OCI-LY7 (cell line): ENCODE data around the gene ATP6V0A1. TPM values are rescaled to one million over a fixed set of nuclear protein-coding genes. Genes with fewer than 3 reads are reported as not detected.
A peak's percentile ranks its signal among the peaks of the same experiment; 100 is the strongest.

Experiments used
- Bru-seq: library from RNA; stranded (reverse); fragments of 400-500 nt; gene quantifications from one replicate; lab custom pipeline; 2021; lab: Mats Ljungman, UMichigan
- BruChase-seq, 2 experiments: library from RNA; stranded (reverse); fragments of 400-500 nt; gene quantifications; one replicate each; lab custom pipeline; 2021; lab: Mats Ljungman, UMichigan
- BruUV-seq: library from RNA; stranded (reverse); fragments of 400-500 nt; replicated peaks from 2 replicates; lab custom pipeline; 2021; lab: Mats Ljungman, UMichigan
- CTCF ChIA-PET: fragments of 300-600 bp; sonication (Branson Sonifier 250); formaldehyde crosslinking; loops from one replicate; lab custom pipeline; 2022; ENCODE audit warnings: antibody characterized with exemption; ENCODE audit not compliant: unreplicated experiment; lab: Charles Lee
- POLR2A ChIA-PET: fragments of 300-600 bp; sonication (Branson Sonifier 250); formaldehyde crosslinking; loops from one replicate; lab custom pipeline; 2022; ENCODE audit warnings: antibody characterized with exemption; lab: Charles Lee
- DNase-seq: peaks from one replicate; pipeline ENCODE4 v3.0.0-alpha.2; 2015; ENCODE audit warnings: low spot score
- H2AFZ ChIP-seq: fragments of 200-600 bp; sonication (generic), shearing (Covaris generic); 2 replicates; pipeline ENCODE4 v1.6.1; 2014; ENCODE audit warnings: mild to moderate bottlenecking, antibody characterized with exemption, low read length, moderate library complexity
- H3K27ac ChIP-seq: fragments of 200-600 bp; sonication (generic); 2 replicates; pipeline ENCODE4 v1.5.1; 2014; ENCODE audit warnings: mixed run types, low read depth, mild to moderate bottlenecking, moderate library complexity, low read length, inconsistent platforms; ENCODE audit not compliant: poor library complexity, severe bottlenecking
- H3K36me3 ChIP-seq: fragments of 200-600 bp; sonication (generic); 2 replicates; pipeline ENCODE4 v1.6.1; 2014; ENCODE audit warnings: mild to moderate bottlenecking, antibody characterized with exemption, low read length, moderate library complexity, mixed read lengths; ENCODE audit not compliant: insufficient read depth
- H3K4me1 ChIP-seq: fragments of 200-600 bp; sonication (generic); 2 replicates; pipeline ENCODE4 v1.5.1; 2014; ENCODE audit warnings: mild to moderate bottlenecking, low read length; ENCODE audit not compliant: insufficient read depth, poor library complexity, severe bottlenecking
- H3K4me2 ChIP-seq: fragments of 200-600 bp; sonication (generic); 2 replicates; pipeline ENCODE4 v1.6.1; 2014; ENCODE audit warnings: mild to moderate bottlenecking, low read length
- H3K4me3 ChIP-seq: fragments of 200-600 bp; sonication (generic); 2 replicates; pipeline ENCODE4 v1.5.1; 2014; ENCODE audit warnings: mild to moderate bottlenecking, low read depth, low read length; ENCODE audit not compliant: poor library complexity, severe bottlenecking
- H3K79me2 ChIP-seq: fragments of 200-600 bp; sonication (generic); 2 replicates; pipeline ENCODE4 v1.6.1; 2016; ENCODE audit warnings: low read depth, mild to moderate bottlenecking, low read length, moderate library complexity, mixed read lengths; ENCODE audit not compliant: insufficient read depth
- H3K9me2 ChIP-seq: fragments of 200-600 bp; sonication (generic); 2 replicates; pipeline ENCODE4 v1.6.1; 2016; ENCODE audit warnings: mild to moderate bottlenecking, low read length, mixed read lengths; ENCODE audit not compliant: insufficient read depth
- H3K9me3 ChIP-seq: fragments of 200-600 bp; sonication (generic); 2 replicates; pipeline ENCODE4 v1.6.1; 2014; ENCODE audit warnings: mild to moderate bottlenecking, mixed run types, low read length, mixed read lengths
- H4K20me1 ChIP-seq: fragments of 200-600 bp; sonication (generic); 2 replicates; pipeline ENCODE4 v1.6.1; 2014; ENCODE audit warnings: mild to moderate bottlenecking, antibody characterized with exemption, low read length, moderate library complexity, mixed read lengths; ENCODE audit not compliant: insufficient read depth
- EZH2phosphoT487 ChIP-seq: fragments of 200-600 bp; sonication (generic); IDR thresholded peaks from 2 replicates; pipeline ENCODE4 v1.6.1; 2018; ENCODE audit warnings: low read depth, borderline replicate concordance, mild to moderate bottlenecking, mixed run types, antibody characterized with exemption, low read length, moderate library complexity, mixed read lengths
- intact Hi-C: fragments of 100-400 bp; cut with micrococcal nuclease; formaldehyde crosslinking; loops from one replicate; pipeline ENCODE4 v1.10.0; 2022; ENCODE audit not compliant: unreplicated experiment
- long read RNA-seq: library from polyadenylated mRNA; stranded (forward); transcript quantifications from one replicate; pipeline ENCODE4 v2.0.0, GENCODE V29; 2022
- total RNA-seq, 2 experiments: library from RNA; depleted of rRNA in 1 of 2; stranded (reverse); fragments of >200 nt in 1 of 2; shearing (Covaris generic) in 1 of 2; gene quantifications; 2 replicates each; pipeline ENCODE4 v1.2.3, GENCODE V29; 2014 to 2022
- TF ChIP-seq, protein P1 (sequence below): fragments of 200-600 bp; sonication (generic); conservative IDR thresholded peaks from 2 replicates; pipeline ENCODE4 v1.5.1; 2014; ENCODE audit warnings: mild to moderate bottlenecking, antibody characterized with exemption, low read length, moderate library complexity, mixed read lengths

The ATP6V0A1 gene
- 19.8 and 27.2 TPM in 2 replicates for total RNA-seq (2014; rRNA removed; shearing (Covaris generic))
- total RNA-seq (2022) = 33.4 and 46.9 TPM in 2 replicates
- percentile 70 among the genes with signal in this experiment for Bru-seq, nascent RNA
- percentile 78 among the genes with signal in this experiment for BruChase-seq, experiment 1, labeled RNA remaining after a 6-hour chase
- BruChase-seq, experiment 2, labeled RNA remaining after a 2-hour chase = percentile 76 among the genes with signal in this experiment
- long read RNA-seq, full-length matches to known transcripts = 36 of 59 reads
- long read RNA-seq, partial matches to known transcripts = 8 of 59 reads
- long read RNA-seq, other reads (novel, unspliced or antisense) = 15 of 59 reads

DNA sequence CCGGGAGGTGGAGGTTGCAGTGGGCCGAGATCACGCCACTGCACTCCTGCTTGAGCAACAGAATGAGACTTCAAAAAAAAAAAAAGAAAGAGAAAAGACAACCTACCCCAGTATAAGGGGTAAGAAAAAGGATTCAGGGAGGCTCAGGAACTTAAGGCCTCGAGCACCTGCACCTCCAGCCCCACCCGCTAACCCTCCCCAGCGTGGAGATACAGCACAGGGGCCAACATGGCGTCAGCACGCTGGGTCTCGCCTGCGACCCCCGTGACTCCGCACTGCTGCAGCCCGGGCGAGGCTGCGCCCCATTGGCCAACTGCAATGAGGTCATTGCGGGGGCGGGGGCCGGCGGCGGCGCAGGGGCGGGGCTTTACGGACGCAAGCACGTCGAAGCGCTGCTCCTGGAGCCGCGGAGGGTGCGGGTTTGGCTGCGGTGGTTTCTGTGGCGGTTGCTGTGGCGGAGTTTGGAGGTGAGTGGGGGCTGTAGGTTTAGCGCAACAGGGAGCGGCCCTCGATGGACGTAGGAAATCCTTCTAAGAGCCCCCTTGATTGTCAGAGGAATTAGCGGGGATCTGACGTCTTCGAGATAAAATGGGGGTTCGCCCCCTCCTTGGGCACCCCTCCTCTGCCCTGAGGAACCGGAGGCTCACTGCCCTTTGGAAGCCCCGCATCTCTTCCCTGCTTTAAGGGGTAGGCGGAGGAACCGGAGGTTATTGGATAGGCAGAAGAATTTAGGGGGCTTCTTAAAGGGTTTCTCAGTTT is at the start of gene ATP6V0A1:
ATP6V0A1 (plus strand) TSS at position 382 of the 759 bp plus-strand sequence. CDS start 2,017 bp downstream, outside the sequence.
- Histone ChIP-seq H3K36me3 (peaks cover 12% of the 10 kb centered on the region; the same call in 1 of the 2 replicates), H3K9me3 (no peaks in the 10 kb centered on the region), H3K4me3 (peak within 1 kb of the TSS; percentile 84), H2AFZ (peak within 1 kb of the TSS; percentile 65; the same call in 1 of the 2 replicates), H3K4me2 (peak within 1 kb of the TSS; percentile 94), H3K9me2 (no peaks in the 10 kb centered on the region), H4K20me1 (peaks cover 10% of the 10 kb centered on the region; the same call in 1 of the 2 replicates), H3K4me1 (peaks cover 53% of the 10 kb centered on the region), H3K27ac (peak within 1 kb of the TSS; percentile 69), H3K79me2 (no peaks in the 10 kb centered on the region; the same call in 1 of the 2 replicates)
- BruUV-seq = no TSS peak
- CTCF ChIA-PET = no interaction called here
- peak; percentile 91 for DNase-seq
- intact Hi-C loops = loop anchor here (5.0 kb wide), 1 partner anchor 441 kb away; the partner anchor contains the start of gene DNAJC7
- POLR2A ChIA-PET = interaction anchor here (1.6 kb wide), 1 partner anchor 10 kb away, joined by 3 read pairs; no protein-coding TSS in a partner anchor
- TF ChIP-seq, protein P1, sequence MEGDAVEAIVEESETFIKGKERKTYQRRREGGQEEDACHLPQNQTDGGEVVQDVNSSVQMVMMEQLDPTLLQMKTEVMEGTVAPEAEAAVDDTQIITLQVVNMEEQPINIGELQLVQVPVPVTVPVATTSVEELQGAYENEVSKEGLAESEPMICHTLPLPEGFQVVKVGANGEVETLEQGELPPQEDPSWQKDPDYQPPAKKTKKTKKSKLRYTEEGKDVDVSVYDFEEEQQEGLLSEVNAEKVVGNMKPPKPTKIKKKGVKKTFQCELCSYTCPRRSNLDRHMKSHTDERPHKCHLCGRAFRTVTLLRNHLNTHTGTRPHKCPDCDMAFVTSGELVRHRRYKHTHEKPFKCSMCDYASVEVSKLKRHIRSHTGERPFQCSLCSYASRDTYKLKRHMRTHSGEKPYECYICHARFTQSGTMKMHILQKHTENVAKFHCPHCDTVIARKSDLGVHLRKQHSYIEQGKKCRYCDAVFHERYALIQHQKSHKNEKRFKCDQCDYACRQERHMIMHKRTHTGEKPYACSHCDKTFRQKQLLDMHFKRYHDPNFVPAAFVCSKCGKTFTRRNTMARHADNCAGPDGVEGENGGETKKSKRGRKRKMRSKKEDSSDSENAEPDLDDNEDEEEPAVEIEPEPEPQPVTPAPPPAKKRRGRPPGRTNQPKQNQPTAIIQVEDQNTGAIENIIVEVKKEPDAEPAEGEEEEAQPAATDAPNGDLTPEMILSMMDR = no peak
- TF ChIP-seq EZH2phosphoT487 = no peak

DNA sequence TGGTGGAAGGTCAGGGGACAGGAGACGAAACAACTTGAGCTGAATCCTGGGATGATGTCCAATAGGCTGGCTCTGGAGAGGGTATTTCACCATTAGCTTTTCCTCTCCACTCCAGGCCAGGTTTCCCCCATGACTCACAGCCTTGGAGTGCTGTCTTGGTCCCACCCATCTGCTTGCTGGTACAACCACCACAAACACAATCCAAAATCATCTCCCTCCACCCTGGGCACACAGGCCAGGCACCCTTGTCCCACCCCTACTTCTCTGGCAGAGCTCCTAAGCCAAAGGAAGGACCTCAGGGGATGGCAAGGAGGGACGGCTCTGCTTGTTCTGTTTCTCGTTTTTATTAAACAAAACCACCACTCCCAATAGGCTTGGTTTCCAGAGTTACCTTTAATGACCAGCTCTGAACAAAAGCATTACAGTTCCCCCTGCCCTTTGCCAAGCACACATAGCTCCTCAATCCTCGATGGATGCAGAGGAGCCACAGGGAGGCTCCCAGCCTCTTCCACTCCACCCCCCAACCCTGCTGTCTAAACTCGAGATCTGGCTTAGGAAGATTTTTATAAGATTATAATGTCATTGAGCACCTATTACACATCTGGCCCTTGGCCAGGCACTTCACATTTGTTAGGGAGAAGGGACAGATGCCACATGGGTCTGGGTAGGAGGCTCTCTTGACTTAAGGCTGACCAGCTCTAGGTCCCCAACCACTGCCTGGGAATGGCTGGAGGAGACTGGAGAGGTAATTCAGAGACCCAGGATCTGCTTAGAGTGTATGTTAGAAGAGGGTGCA is 49.0 kb upstream of the ATP6V0A1 start:
- intact Hi-C loops = loop anchor here (10.0 kb wide), 2 partner anchors 185 to 225 kb away; partner anchors contain the start of genes HCRT and KCNH4
- H3K9me3 ChIP-seq = no peaks in the 10 kb centered on the region
- no TSS peak for BruUV-seq
- ChIA-PET POLR2A (no interaction called here), CTCF (interaction anchor here (0.6 kb wide), 1 partner anchor 612 kb away, joined by 3 read pairs; no protein-coding TSS in a partner anchor)
- no peak overlapping the region for H3K4me3 ChIP-seq
- no peaks in the 10 kb centered on the region for H3K9me2 ChIP-seq
- H3K4me1 ChIP-seq = peaks cover 25% of the 10 kb centered on the region
- no peak for DNase-seq
- H3K4me2 ChIP-seq = no peak overlapping the region
- H3K27ac ChIP-seq = no peak overlapping the region
- H4K20me1 ChIP-seq = no peaks in the 10 kb centered on the region
- no peaks in the 10 kb centered on the region for H3K36me3 ChIP-seq
- TF ChIP-seq, protein P1 = no peak
- no peak for TF ChIP-seq EZH2phosphoT487
- H2AFZ ChIP-seq = no peak overlapping the region
- H3K79me2 ChIP-seq = no peaks in the 10 kb centered on the region
